Pancreas (tissue), 10 donors: ENCODE measurements around the gene PAPPA2. TPM values are rescaled to one million over a fixed set of nuclear protein-coding genes. Genes with fewer than 3 reads are reported as not detected.
A peak's percentile ranks its signal among the peaks of the same experiment; 100 is the strongest.

Source experiments
- ATAC-seq, 4 donors: fragments of 200-7000 bp; cut with Tn5 transposase; one replicate each; pipeline versions ENCODE4 v1.8.0 to v1.9.1; 2020; ENCODE audit warnings: mild to moderate bottlenecking in 4 of 4, moderate library complexity in 4 of 4
- DNase-seq, 6 donors: peaks; one replicate each; pipeline ENCODE4 v3.0.0-alpha.2; 2020
- FAIRE-seq: peaks from 2 replicates; lab custom pipeline; 2012; peaks lifted over from hg19 to GRCh38; lab: Jason Lieb, UNC
- H3K27ac ChIP-seq, 4 donors: fragments of 200-600 bp; sonication (generic); 1 replicate in 3 of 4; 2 replicates in 1 of 4; pipeline versions ENCODE4 v1.5.0 to v1.8.0; 2020
- H3K27me3 ChIP-seq, 4 donors: fragments of 200-600 bp; one replicate each; pipeline ENCODE4 v1.8.0; 2021
- H3K36me3 ChIP-seq, 3 donors: fragments of 200-600 bp; sonication (generic) in 1 of 3; one replicate each; pipeline versions ENCODE4 v1.5.0 to v1.8.0; 2020 to 2021
- H3K4me1 ChIP-seq, 3 donors: fragments of 200-600 bp; one replicate each; pipeline ENCODE4 v1.8.0; 2021
- H3K4me3 ChIP-seq, 4 donors: fragments of 200-600 bp; sonication (generic) in 2 of 4; one replicate each; pipeline versions ENCODE4 v1.5.0 to v1.8.0; 2020 to 2021
- H3K9me3 ChIP-seq, 4 donors: fragments of 200-600 bp; one replicate each; pipeline ENCODE4 v1.8.0; 2021
- CTCF ChIP-seq, 4 donors: fragments of 200-600 bp; sonication (generic) in 3 of 4; IDR thresholded peaks; one replicate each; pipeline versions ENCODE4 v1.5.0 to v1.8.0; 2021; ENCODE audit warnings: antibody characterized with exemption in 4 of 4
- WGBS, 2 donors: extraction: QIAGEN DNeasy Blood & Tissue Kit; methylation state at CpG; one replicate each; pipeline ENCODE4 v1.1.7; 2013; 5-methylcytosine and 5-hydroxymethylcytosine counted together
- intact Hi-C, 3 donors: fragments of 100-400 bp; cut with DNase I; formaldehyde crosslinking; loops; one replicate each; pipeline versions ENCODE4 v1.11.1 to v1.14.2; 2022
- polyA plus RNA-seq, 2 donors: library from polyadenylated mRNA; stranded (reverse); fragments of 200-250 nt; gene quantifications; one replicate each; pipeline ENCODE4 v1.2.3, GENCODE V29; 2013
- total RNA-seq, 6 donors: library from RNA; stranded (reverse); fragmentation: NEBNext Ultra II Directional in 4 of 6; extraction: Animal tissue kit (Norgen Biotek cat#: 25700) in 4 of 6; gene quantifications; one replicate each; pipeline versions ENCODE4 v1.2.1 to v1.2.4, GENCODE V29; 2021 to 2023
- donor health status: healthy with polysubstance abuse.
- donor health status: DM: no; HTN: no; CAD: no; lungs with moderate emphysema.
- donor health status: DM: no; HTN: no; CAD: no.
- donor health status: control.
- donor health status: control.
- donor health status: Bipolar disorder and iron deficiency.
- donor health status: DM: yes; HTN: yes; CAD: no.
- donor health status: DM: no; HTN: no; CAD: no.
- donor health status: DM: no; HTN: no; CAD: no.
- donor health status: DM: yes; HTN: yes; CAD: no.

PAPPA2 gene
- total and polyA plus RNA-seq, 8 donors = 0.51 to 6.9 (median 2.0) TPM

GRCh38 chr1:176517484-176517883 lies 54.5 kb downstream of the PAPPA2 start:
- Histone ChIP-seq H3K36me3 (no peaks in the 10 kb centered on the region), H3K9me3 (no peaks in the 10 kb centered on the region), H3K27ac (no peak overlapping the region), H3K4me1 (peaks cover 0 to 6% (median 0%) of the 10 kb centered on the region in 3 donors), H3K27me3 (no peaks in the 10 kb centered on the region), H3K4me3 (no peak overlapping the region)
- 74 to 93% methylated on average over 4 of the region's 4 CpGs for WGBS, 2 donors
- FAIRE-seq (no peak), ATAC-seq (peak in 1 of 4 donors; percentile 64), DNase-seq (no peak)
- intact Hi-C loops = no loop called here
- no peak for TF ChIP-seq CTCF (IDR thresholded peaks at IDR 0.05)

- no peak for FAIRE-seq
- Histone ChIP-seq H3K4me1 (peaks cover 0 to 6% (median 0%) of the 10 kb centered on the region in 3 donors), H3K4me3 (no peak overlapping the region), H3K36me3 (no peaks in the 10 kb centered on the region), H3K9me3 (no peaks in the 10 kb centered on the region), H3K27ac (no peak overlapping the region), H3K27me3 (no peaks in the 10 kb centered on the region)
- ATAC-seq = no peak
- WGBS, 2 donors = 89 to 96% methylated on average over 1 of the region's 1 CpG
- intact Hi-C loops = no loop called here
- TF ChIP-seq CTCF (IDR thresholded peaks at IDR 0.05) = no peak
- DNase-seq = no peak
Measured at GRCh38 chr1:176521211-176521610, 58.2 kb downstream of the PAPPA2 start.

GRCh38 chr1:176522310-176522845 lies 59.4 kb downstream of the PAPPA2 start:
- 76 to 83% methylated on average over 3 of the region's 3 CpGs for WGBS, 2 donors
- ATAC-seq (peak in 2 of 4 donors; percentile 44 to 77), FAIRE-seq (no peak), DNase-seq (no peak)
- H3K4me1 ChIP-seq = peaks cover 0 to 6% (median 0%) of the 10 kb centered on the region in 3 donors
- H3K36me3 ChIP-seq = no peaks in the 10 kb centered on the region
- intact Hi-C loops = no loop called here
- H3K4me3 ChIP-seq = no peak overlapping the region
- H3K27me3 ChIP-seq = no peaks in the 10 kb centered on the region
- H3K27ac ChIP-seq = no peak overlapping the region
- no peak for TF ChIP-seq CTCF (IDR thresholded peaks at IDR 0.05)
- H3K9me3 ChIP-seq = no peaks in the 10 kb centered on the region

- no peak for TF ChIP-seq CTCF (IDR thresholded peaks at IDR 0.05)
- 66 to 74% methylated on average over 7 of the region's 7 CpGs for WGBS, 2 donors
- no peak for FAIRE-seq
Measured at GRCh38 chr1:176529395-176530090, 66.6 kb downstream of the PAPPA2 start.

GRCh38 chr1:176531036-176531435 lies 68.1 kb downstream of the PAPPA2 start:
- FAIRE-seq = no peak
- no peaks in the 10 kb centered on the region for H3K36me3 ChIP-seq
- no peaks in the 10 kb centered on the region for H3K4me1 ChIP-seq
- ATAC-seq = peak in 2 of 4 donors; percentile 10 to 48
- intact Hi-C loops = no loop called here
- no peak for DNase-seq
- TF ChIP-seq CTCF (IDR thresholded peaks at IDR 0.05) = no peak
- no peak overlapping the region for H3K27ac ChIP-seq
- H3K27me3 ChIP-seq = no peaks in the 10 kb centered on the region
- H3K4me3 ChIP-seq = no peak overlapping the region
- WGBS, 2 donors = 61 to 63% methylated on average over 2 of the region's 2 CpGs
- no peaks in the 10 kb centered on the region for H3K9me3 ChIP-seq

More at GRCh38 chr1:176529395-176530090, 66.6 kb downstream of the PAPPA2 start:
- Histone ChIP-seq H3K36me3 (no peaks in the 10 kb centered on the region), H3K4me3 (no peak overlapping the region), H3K27ac (no peak overlapping the region), H3K4me1 (no peaks in the 10 kb centered on the region), H3K27me3 (no peaks in the 10 kb centered on the region), H3K9me3 (no peaks in the 10 kb centered on the region)
- ATAC-seq (no peak), DNase-seq (no peak)
- intact Hi-C loops = no loop called here
